GM21515 (cell line): ENCODE results near the gene CFAP299.
"Not testable (repeated sequence)": the region's sequence is repeated elsewhere in the genome, so short reads cannot be mapped to it uniquely, and the experiment has no call there.

ENCODE experiments used
- ATAC-seq: cut with Tn5 transposase; IDR thresholded peaks from one replicate; pipeline ENCODE4 v1.9.1; 2021; ENCODE audit not compliant: unreplicated experiment

Gene CFAP299

DNA sequence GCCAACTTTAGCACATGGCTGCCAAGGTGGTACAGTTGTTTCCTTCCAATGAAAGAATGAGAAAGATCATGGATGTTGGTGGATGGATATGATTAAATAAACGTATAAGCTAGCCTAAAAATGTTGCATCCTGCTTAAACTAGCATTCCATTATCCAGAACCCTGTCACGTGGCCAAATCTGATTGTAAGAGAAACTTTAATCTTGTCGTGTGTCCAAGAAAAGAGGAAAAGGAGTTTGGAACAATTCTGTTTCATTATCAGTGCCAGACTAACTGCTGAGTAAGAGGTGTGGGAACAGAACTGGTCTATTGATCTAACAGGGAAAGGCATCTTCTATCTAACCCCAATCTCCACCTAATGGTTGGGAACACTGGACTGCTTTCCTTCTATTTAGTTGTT lies 369.8 kb downstream of the CFAP299 start:
- no peak for ATAC-seq

GRCh38 chr4:80709082-80709869 lies 373.7 kb downstream of the CFAP299 start:
- ATAC-seq, result no peak

- ATAC-seq, result no peak
Measured at GRCh38 chr4:80710748-80711451, 375.4 kb downstream of the CFAP299 start.

DNA sequence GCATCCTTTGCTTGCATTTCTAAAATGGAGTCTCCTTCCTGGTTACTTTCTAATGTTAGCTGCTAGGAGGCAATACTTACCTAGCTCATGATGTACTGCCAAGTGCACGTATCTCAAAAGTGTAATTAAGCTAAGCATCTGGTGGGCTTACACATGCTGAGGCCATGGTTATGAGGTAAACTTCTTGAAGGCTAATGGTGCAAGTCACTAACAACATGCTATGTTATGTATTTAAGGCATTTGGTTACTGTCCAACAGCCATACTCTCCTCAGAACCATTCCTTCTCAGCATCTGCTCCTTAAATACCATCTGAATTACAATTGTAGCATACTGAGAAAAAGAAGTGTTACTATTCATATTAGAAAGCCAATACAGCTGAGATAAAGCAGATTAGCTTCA lies 376.4 kb downstream of the CFAP299 start:
- no peak for ATAC-seq

DNA sequence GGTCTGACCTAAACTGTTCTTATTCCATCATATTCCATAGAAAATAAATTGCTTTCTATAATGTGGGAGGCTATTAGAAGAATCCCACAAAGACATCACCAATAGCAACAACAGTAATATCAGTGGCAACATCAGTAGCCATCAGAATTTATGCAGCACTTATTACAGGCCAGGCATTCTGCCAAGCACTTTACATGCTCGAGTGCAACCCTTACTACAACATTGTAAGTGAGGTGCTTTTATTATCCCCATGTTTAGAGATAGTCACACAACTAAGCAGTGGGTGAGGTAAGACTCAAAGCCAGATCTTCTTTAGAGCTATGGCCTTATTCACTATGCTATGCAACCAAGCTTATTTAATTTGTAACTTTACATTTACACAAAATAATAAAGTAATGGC lies 377.9 kb downstream of the CFAP299 start:
- ATAC-seq, result no peak

DNA sequence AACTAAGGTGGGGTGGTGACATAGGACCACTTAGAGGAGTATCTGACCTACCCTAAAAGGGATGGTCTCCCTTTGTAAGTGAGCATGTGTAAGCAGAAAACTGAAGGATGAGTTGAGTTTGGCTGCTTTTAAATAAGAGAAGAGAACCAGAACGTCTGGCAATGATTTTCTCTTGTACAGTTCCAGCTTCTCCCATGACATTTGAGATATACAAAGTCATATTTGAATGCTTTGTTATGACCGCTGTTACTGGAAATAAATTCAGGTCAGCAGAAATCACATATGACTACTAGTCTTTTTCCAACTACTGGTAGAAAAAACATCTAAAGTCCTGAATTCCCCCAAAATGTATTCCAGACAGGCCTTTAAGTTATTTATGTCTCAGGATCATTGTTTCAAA lies 381.7 kb downstream of the CFAP299 start:
- no peak for ATAC-seq

DNA sequence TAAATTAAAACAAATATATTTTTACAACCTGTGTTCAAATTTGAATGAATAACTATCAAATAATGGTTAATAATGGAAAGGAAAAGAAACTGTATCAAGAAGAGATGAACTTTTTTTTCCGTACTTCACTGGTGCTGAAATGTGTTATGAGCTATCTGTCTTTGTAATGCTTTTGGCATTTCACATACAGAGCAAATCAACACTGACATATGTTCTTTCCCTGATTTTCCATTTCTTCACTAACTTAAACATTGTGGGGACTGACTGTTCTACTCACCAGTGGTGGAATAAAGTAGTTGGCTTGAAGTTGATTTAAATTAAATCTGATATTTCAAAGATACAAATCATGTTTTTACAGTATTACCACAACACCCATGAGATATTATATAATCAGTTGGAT lies 390.9 kb downstream of the CFAP299 start:
- ATAC-seq, result no peak

- no peak for ATAC-seq
Measured at GRCh38 chr4:80730158-80730557, 394.6 kb downstream of the CFAP299 start.

GRCh38 chr4:80731436-80731835 lies 395.9 kb downstream of the CFAP299 start:
- no peak for ATAC-seq

DNA sequence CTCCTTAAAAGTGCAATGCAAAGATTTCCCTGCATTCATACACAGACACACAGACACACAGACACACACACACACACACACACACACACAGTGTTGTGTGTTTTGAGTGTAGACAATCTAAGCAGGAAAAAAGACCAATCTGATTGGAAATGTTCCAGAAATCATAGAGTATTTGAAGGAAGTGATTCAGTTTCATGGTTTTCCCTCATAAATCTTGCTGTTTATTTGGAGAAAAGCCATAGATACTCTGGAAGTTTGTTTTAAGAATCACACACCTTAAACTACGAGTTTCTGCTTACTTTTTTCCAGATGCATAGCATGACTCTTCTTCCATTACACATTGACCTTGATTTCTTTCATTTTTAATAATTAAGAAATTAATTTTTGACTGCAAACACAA lies 396.5 kb downstream of the CFAP299 start:
- no peak for ATAC-seq

DNA sequence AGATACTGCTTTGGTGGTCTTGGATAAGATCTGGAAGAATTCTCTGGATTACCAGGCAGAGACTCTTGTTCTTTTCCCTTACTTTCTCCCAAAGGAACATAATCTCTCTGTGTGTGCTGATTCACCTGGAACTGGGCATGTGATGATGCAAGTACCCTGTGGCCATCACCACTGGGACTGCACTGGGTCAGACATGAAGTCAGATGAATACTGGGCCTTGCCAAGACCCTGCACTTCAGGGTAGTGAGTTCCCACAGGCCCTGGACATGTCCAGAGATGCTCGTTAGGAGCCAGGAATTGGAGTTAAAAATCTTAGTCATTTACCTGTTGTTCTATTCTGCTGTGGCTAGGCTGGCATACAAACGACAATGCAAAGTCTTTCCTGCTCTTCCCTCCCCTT lies 404.8 kb downstream of the CFAP299 start:
- ATAC-seq, result no peak

DNA sequence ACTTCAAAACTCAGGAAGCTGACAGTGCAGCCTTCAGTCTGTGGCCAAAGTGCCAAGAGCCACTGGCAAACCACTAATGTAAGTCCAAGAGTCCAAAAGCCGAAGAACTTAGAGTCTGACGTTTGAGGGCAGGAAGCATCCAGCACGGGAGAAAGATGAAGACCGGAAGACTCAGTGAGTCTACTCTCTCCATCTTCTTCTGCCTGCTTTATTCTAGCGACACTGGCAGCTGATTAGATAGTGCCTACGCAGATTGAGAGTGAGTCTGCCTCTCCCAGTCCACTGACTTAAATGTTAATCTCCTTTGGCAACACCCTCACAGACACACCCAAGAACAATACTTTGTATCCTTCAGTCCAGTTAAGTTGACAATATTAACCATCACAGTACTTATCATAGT lies 414.0 kb downstream of the CFAP299 start:
- ATAC-seq, result not testable (repeated sequence)

- ATAC-seq, result no peak
Measured at GRCh38 chr4:80751200-80751599, 415.7 kb downstream of the CFAP299 start.

GRCh38 chr4:80767944-80768343 lies 432.4 kb downstream of the CFAP299 start:
- no peak for ATAC-seq

DNA sequence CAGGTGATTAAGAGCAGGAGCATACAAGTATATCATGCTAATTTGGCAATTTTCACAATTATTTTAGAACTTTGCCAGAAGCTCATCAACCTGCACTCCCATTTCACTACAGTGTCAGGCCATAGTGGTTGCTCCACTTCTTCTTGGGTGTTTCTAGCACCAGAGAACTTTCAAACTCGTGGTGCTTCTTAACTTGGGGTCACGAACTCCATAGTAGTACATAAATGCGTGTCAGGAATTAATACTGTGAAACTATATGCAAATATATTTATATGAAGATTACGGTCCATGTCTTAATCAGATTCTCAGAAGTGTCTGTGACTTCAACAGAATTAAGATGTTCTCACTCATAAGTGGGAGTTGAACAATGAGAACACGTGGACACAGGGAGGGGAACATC lies 440.6 kb downstream of the CFAP299 start:
- ATAC-seq, result no peak

DNA sequence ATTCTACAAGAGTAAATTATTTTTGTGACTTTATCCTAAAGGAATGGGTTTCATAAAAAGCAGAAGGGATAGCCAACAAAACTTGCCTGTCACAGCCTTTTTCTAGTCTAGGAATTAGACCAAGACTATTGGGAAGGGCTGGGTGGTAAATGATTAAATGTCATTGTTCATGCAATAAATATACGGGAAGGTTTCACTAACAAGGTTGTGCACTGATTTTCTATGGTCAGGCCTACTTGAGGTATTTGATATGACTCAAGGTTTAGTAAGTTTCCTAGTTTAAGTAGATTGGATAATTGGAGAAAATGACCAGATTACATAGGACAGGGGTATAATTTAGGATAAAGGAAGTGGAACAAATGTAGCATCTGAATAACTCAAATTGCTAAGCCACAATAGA lies 445.9 kb downstream of the CFAP299 start:
- no peak for ATAC-seq

GRCh38 chr4:80787306-80787705 lies 451.8 kb downstream of the CFAP299 start:
- ATAC-seq, result no peak

DNA sequence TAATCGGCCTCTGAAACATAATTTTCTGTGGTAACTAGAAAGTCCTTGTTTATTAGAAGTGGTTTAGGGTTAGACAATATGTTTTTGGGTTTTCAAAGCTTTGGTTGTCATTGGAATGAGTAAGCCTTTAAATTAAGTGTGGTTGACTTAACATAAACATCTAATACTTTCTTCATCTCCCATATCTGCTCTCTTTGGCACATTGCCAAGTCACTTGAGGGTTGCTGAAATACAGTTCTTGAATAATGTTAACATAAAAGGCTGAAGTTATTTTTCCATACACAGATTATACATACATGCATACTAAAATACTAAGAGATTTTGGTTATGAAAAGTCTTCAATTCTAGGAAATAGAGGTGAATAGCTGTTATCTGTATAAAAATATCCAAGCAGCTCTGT lies 453.3 kb downstream of the CFAP299 start:
- ATAC-seq, result no peak

DNA sequence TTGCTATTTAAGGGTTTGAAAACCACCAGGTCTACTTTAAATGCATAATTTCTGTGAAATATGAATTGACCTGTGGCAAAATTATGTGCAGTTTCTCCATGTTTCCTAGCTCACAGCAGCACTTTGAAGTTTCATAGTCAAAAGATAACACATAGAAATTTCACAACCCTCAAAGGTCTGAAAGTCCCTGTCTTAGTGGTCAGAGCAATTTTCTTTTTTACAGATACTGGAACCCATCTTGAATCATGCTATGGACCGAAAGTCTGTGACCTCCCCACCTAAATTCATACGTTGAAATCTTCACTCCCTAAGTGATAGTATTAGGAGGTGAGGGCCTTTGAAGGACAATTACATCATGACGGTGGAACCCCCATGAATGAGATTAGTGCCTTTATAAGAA lies 454.6 kb downstream of the CFAP299 start:
- no peak for ATAC-seq

DNA sequence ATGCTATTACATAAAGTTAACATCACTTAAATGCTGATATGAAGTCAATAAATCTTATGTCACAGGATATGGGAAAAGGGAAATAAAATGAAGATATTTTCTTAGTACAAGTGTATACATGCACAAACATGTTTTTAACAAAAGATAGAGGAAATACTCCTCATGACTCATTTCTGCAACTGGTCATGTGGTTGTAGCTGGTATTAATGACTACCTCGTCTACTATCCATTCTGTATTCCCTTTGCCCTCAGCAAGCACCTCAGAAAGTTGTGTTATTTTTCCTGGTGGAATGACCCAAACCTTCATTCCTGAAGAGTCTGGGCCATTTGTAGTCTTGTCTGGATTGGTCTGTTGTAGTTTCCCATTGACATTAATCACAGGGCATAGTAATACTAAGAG lies 458.1 kb downstream of the CFAP299 start:
- not testable (repeated sequence) for ATAC-seq

- ATAC-seq, result no peak
Measured at GRCh38 chr4:80798082-80798481, 462.6 kb downstream of the CFAP299 start.

GRCh38 chr4:80800719-80801118 lies 465.2 kb downstream of the CFAP299 start:
- not testable (repeated sequence) for ATAC-seq

DNA sequence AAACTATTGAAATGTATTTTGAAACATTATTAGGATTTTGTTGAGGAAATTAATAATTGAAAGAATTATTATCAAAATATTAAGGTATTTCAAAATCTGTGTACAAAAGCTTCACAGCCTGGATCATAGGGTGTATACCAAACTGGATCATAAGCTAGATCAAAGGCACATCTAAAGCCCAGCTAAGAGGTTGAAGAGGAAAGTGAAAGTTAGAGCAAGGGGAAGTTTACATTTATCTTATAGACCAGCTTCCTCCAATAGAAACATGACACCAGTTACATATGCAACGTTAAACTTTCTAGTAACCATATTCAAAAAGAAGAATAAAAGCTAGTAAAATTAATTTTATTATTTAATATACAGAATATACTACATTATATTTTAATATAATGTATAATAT lies 467.8 kb downstream of the CFAP299 start:
- ATAC-seq, result no peak
